Right renal pelvis (tissue), 4 donors: Measurements from ENCODE around the gene BTBD9. TPM values are rescaled to one million over a fixed set of nuclear protein-coding genes. Genes with fewer than 3 reads are reported as not detected.
"Not testable (repeated sequence)": the region's sequence is repeated elsewhere in the genome, so short reads cannot be mapped to it uniquely, and the experiment has no call there.

Experiments
- DNase-seq, 4 donors: peaks; one replicate each; pipeline ENCODE4 v3.0.0-alpha.2; 2013; ENCODE audit warnings: low read depth in 4 of 4, low spot score in 3 of 4, missing footprints in 1 of 4
- polyA plus RNA-seq, 4 donors: library from polyadenylated mRNA; unstranded; fragments of 120-200 nt; gene quantifications; one replicate each; pipeline ENCODE4 v1.2.1, GENCODE V29; 2013; ENCODE audit not compliant: insufficient read length in 4 of 4

Gene BTBD9
- polyA plus RNA-seq, 4 donors = 11.9 to 15.6 (median 13.8) TPM

- no peak for DNase-seq
Observed at GRCh38 chr6:38443352-38444144, 196.2 kb downstream of the BTBD9 start.

GRCh38 chr6:38438097-38438496 lies 201.6 kb downstream of the BTBD9 start:
- DNase-seq = no peak

- DNase-seq = no peak
Observed at GRCh38 chr6:38436726-38437465, 202.8 kb downstream of the BTBD9 start.

DNA sequence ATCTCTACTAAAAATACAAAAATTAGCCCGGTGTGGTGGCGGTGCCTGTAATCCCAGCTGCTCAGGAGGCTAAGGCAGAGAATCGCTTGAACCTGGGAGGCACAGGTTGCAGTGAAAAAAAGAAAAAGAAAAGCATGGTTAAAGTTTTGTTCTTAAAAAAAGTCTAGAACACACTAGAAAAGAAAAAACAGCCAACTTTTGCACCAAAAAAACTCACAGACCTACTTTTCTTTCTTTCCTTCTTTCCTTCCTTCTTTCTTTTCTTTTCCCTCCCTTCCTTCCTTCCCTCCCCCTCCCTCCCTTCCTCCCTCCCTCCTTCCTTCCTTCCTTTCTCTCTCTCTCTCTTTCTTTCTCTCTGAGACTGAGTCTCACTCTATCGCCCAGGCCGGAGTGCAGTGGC lies 204.4 kb downstream of the BTBD9 start:
- DNase-seq = no peak

DNA sequence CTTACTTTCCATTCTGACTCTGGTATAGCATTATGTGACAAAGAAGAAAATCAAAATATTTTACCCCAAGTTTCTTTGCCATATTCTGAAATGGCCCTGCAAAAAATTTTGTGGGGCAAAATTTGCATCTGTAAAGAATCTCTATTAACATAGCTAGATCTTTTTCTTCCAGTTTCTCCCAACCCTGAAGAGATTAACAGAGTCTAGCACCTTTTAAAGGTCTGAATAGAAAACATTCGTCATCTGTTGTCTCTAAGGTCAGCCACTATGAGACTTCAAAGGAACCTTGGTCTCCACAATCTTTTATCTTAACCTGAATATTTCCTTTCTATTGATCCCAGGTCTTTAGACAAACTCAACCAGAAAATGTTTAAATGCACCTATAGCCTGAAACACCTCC lies 205.7 kb downstream of the BTBD9 start:
- DNase-seq = no peak

GRCh38 chr6:38432479-38432878 lies 207.2 kb downstream of the BTBD9 start:
- no peak for DNase-seq

- DNase-seq = no peak
Observed at GRCh38 chr6:38432079-38432478, 207.7 kb downstream of the BTBD9 start.

DNA sequence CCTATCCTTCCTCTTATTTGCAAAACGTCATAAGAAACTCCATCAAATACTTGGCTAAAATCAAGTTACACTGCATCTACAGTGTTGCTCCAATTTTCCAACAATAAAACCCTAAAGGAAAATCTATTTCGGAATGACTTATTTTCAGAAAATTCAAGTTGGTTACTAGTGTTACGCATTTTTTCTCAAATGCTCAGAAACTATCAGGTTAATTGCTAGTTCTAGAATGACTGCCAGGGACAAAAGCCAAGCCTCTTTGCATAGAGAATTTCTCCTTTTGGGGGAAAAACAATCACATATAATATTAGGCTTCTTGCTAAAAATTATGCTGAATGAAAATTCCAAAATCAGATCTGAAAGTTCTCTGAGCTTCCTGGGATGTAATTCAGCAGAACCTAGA lies 210.2 kb downstream of the BTBD9 start:
- no peak for DNase-seq

- no peak for DNase-seq
Observed at GRCh38 chr6:38427492-38428210, 212.1 kb downstream of the BTBD9 start.

DNA sequence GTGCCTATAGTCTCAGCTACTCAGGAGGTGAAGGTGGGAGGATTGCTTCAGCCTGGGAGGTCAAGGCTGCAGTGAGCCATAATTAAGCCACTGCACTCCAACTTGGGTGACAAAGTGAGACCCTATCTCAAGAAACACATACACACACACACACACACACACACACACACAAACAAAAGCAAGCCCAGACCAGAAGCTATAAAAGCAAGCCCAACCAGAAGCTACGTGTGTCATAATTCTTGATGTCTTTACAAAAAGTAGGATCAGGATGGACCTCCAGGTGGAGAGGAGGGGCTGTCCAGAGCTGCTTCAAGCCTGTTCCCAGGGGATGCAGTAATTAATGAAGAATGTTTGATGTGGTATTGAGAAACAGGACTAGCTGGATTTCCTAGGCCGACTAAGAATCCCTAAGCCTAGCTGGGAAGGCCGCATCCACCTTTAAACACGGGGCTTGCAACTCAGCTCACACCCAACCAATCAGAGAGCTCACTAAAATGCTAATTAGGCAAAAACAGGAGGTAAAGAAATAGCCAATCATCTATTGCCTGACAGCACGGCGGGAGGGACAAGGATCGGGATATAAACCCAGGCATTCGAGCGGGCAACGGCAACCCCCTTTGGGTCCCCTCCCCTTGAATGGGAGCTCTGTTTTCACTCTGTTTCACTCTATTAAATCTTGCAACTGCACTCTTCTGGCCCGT lies 213.8 kb downstream of the BTBD9 start:
- DNase-seq = not testable (repeated sequence)

DNA sequence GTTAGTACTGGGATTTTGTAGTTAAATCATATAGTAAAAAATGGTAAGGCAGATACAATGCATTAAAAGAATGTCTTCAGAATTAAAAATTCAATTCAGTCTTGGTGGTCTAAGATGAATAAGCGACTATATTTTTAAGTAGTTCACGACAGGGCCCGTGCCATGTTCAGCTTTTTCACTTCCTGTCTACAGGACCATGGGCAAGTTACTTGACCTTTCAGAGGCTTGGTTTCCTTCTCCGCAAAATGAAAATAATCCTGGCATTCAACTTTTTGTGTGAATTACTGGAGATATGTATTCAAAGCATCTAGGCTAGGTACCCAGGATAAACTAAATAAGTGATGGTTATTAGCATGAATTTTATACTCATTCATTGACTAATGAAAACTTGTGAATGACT lies 216.0 kb downstream of the BTBD9 start:
- no peak for DNase-seq

DNA sequence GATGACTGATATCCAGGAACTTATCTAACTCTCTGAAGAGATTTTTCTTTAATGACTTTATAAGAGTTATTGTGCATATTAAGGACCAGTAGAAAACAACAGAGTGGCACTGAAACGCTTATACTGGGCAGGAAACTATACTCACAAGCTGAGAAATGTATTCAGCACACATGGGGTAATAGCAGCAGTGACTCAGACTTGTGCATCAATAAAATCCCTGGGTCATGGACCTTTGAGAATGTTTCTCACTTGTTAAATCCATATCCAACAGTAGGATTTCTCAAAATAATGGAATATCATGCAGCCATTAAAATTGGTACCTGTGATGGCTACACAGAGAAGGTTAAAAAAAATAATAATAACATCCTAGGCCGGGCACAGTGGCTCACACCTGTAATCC lies 219.5 kb downstream of the BTBD9 start:
- DNase-seq = no peak

DNA sequence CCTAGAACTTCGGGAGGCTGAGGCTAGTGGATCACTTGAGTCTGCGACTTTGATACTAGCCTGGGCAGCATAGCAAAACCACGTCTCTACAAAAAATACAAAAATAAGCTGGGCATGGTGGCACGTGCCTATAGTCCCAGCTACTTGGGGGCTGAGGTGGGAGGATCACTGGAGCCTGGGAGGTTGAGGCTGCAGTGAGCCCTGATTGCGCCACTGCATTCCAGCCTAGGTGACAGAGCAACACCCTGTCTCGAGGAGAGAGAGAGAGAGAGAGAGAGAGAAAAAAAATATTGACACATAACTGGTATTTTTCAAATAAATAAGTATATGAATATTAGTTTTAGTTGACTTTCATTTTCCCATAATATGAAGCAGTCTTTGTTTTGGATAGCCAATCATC lies 222.2 kb downstream of the BTBD9 start:
- no peak for DNase-seq

- DNase-seq = no peak
Observed at GRCh38 chr6:38415231-38416005, 224.3 kb downstream of the BTBD9 start.

- no peak for DNase-seq
Observed at GRCh38 chr6:38413102-38413800, 226.5 kb downstream of the BTBD9 start.

- DNase-seq = no peak
Observed at GRCh38 chr6:38407192-38407591, 232.5 kb downstream of the BTBD9 start.

GRCh38 chr6:38406096-38406495 lies 233.6 kb downstream of the BTBD9 start:
- DNase-seq = no peak

- no peak for DNase-seq
Observed at GRCh38 chr6:38404900-38405556, 234.7 kb downstream of the BTBD9 start.

GRCh38 chr6:38404355-38404754 lies 235.4 kb downstream of the BTBD9 start:
- DNase-seq = no peak
